ENCODE results near the gene PRAC1.

Gene PRAC1

DNA sequence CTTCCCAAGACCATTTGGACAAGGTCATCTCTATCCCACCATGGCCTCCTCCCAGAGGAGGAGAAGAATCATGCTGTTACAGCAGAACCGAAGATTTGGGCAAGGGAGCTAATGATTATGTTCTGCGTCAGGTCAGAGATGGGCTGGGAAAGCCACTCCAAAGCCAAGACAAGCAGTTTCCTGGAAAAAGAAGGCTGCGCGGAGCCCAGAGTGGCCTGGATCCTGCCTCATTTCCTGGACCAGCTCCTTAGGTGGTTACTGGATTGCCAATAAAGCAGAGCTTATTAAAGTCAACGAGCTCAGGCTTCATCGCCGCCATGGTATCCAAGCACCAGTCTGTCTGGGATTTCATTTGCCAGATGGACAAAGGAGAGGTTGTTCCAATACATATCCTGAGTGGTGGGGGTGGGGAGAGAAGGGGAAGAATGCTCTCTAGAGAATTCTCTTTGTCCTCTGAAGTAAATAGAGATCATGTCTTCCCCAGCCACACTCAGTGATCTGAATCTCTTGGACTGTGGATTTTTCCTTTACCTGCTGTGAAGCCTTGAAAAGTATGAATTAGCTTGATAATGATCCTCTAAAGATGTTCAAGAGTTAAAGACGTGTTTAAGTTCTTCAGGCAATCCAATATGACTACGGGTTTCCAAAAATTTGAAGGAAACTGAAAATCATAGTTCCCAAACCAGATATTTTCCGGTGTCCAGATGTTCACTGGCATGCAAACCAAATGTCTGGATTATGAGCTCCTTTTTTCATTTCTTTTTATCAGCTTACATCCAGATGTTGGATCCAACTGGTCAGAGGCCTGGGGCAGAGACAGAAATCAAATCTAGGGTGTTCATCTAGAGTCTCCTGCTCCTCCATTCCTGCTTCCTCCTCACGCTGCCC is 17.7 kb downstream of the PRAC1 start:
- TF ChIP-seq, protein P1, sequence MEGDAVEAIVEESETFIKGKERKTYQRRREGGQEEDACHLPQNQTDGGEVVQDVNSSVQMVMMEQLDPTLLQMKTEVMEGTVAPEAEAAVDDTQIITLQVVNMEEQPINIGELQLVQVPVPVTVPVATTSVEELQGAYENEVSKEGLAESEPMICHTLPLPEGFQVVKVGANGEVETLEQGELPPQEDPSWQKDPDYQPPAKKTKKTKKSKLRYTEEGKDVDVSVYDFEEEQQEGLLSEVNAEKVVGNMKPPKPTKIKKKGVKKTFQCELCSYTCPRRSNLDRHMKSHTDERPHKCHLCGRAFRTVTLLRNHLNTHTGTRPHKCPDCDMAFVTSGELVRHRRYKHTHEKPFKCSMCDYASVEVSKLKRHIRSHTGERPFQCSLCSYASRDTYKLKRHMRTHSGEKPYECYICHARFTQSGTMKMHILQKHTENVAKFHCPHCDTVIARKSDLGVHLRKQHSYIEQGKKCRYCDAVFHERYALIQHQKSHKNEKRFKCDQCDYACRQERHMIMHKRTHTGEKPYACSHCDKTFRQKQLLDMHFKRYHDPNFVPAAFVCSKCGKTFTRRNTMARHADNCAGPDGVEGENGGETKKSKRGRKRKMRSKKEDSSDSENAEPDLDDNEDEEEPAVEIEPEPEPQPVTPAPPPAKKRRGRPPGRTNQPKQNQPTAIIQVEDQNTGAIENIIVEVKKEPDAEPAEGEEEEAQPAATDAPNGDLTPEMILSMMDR (IDR thresholded peaks at IDR 0.05; ENCODE audit: low read depth, low read length): no peak
- no peak for DNase-seq (ENCODE audit: extremely low read depth, low read depth)

GRCh38 chr17:48701864-48702532 is 20.3 kb downstream of the PRAC1 start:
- TF ChIP-seq, protein P1 (IDR thresholded peaks at IDR 0.05; ENCODE audit: low read depth, low read length): no peak
- DNase-seq (ENCODE audit: extremely low read depth, low read depth): no peak

- no peak for DNase-seq (ENCODE audit: extremely low read depth, low read depth)
- TF ChIP-seq, protein P1 (IDR thresholded peaks at IDR 0.05; ENCODE audit: low read depth, low read length): no peak
These were observed 29.1 kb downstream of the PRAC1 start for GRCh38 chr17:48693178-48693577.

- no peak for DNase-seq (ENCODE audit: extremely low read depth, low read depth)
These were observed 30.3 kb downstream of the PRAC1 start for GRCh38 chr17:48692049-48692448.

GRCh38 chr17:48690655-48691054 is 31.7 kb downstream of the PRAC1 start:
- DNase-seq (ENCODE audit: extremely low read depth, low read depth): no peak
- TF ChIP-seq, protein P1 (IDR thresholded peaks at IDR 0.05; ENCODE audit: low read depth, low read length): no peak

More at GRCh38 chr17:48692049-48692448, 30.3 kb downstream of the PRAC1 start:
- TF ChIP-seq, protein P1 (IDR thresholded peaks at IDR 0.05; ENCODE audit: low read depth, low read length): no peak

GRCh38 chr17:48681609-48682008 is 40.7 kb downstream of the PRAC1 start:
- no peak for DNase-seq (ENCODE audit: extremely low read depth, low read depth)
- TF ChIP-seq, protein P1 (IDR thresholded peaks at IDR 0.05; ENCODE audit: low read depth, low read length): no peak

Data from AG09319 (cell line).